OCI-LY3 (cell line): ENCODE measurements around the gene ANKRD55.
"Not testable (repeated sequence)": the region's sequence is repeated elsewhere in the genome, so short reads cannot be mapped to it uniquely, and the experiment has no call there.

Experiments used
- H2AFZ ChIP-seq: fragments of 200-600, 300-600 bp; shearing (Covaris generic); 2 replicates; pipeline ENCODE4 v1.6.0; 2014; ENCODE audit warnings: antibody characterized with exemption, low read depth, low read length
- H3K27ac ChIP-seq: fragments of 200-600, 300-600 bp; sonication (generic); 2 replicates; pipeline ENCODE4 v1.5.1; 2014; ENCODE audit warnings: mild to moderate bottlenecking, low read length, moderate library complexity, mixed read lengths
- H3K27me3 ChIP-seq: fragments of 200-600, 300-600 bp; sonication (generic); 2 replicates; pipeline ENCODE4 v1.6.1; 2014; ENCODE audit warnings: low read depth, low read length, mixed read lengths
- H3K36me3 ChIP-seq: fragments of 200-600, 300-600 bp; sonication (generic); replicated peaks from 2 replicates; pipeline ENCODE3; 2014; ENCODE audit warnings: low read depth, low read length, mixed read lengths
- H3K4me1 ChIP-seq: fragments of 300-600, 200-600 bp; sonication (generic); 2 replicates; pipeline ENCODE4 v1.6.1; 2014; ENCODE audit warnings: low read length, mixed read lengths
- H3K4me2 ChIP-seq: fragments of 200-600, 300-600 bp; sonication (generic); 2 replicates; pipeline ENCODE4 v1.6.1; 2014; ENCODE audit warnings: low read length, mixed read lengths
- H3K4me3 ChIP-seq: fragments of 300-600, 200-600 bp; sonication (generic); 2 replicates; pipeline ENCODE4 v1.5.1; 2014; ENCODE audit warnings: antibody characterized with exemption, mild to moderate bottlenecking, low read length, moderate library complexity
- H3K79me2 ChIP-seq: fragments of 300-600, 200-600 bp; shearing (Covaris generic); 2 replicates; pipeline ENCODE4 v1.6.1; 2014; ENCODE audit warnings: mild to moderate bottlenecking, low read length, mixed read lengths
- H3K9ac ChIP-seq: fragments of 300-600, 200-600 bp; shearing (Covaris generic); 2 replicates; pipeline ENCODE4 v1.6.0; 2014; ENCODE audit warnings: mild to moderate bottlenecking, low read length, moderate library complexity
- H3K9me3 ChIP-seq: fragments of 200-600, 300-600 bp; shearing (Covaris generic); 2 replicates; pipeline ENCODE4 v1.6.1; 2014; ENCODE audit warnings: low read length, mixed read lengths; ENCODE audit not compliant: insufficient read depth
- H4K20me1 ChIP-seq: fragments of 200-600, 300-600 bp; sonication (generic); 2 replicates; pipeline ENCODE4 v1.6.1; 2016; ENCODE audit warnings: low read length, mixed read lengths; ENCODE audit not compliant: insufficient read depth
- EZH2phosphoT487 ChIP-seq: fragments of 200-600 bp; shearing (Covaris generic); IDR thresholded peaks from 2 replicates; pipeline ENCODE4 v1.6.1; 2018; ENCODE audit warnings: antibody characterized with exemption, mixed run types, low read depth
- TF ChIP-seq, protein P1 (sequence below): fragments of 200-600, 300-600 bp; sonication (generic); IDR thresholded peaks from 2 replicates; pipeline ENCODE4 v1.5.1; 2014; ENCODE audit warnings: antibody characterized with exemption, low read length, low read depth

ANKRD55 gene

DNA sequence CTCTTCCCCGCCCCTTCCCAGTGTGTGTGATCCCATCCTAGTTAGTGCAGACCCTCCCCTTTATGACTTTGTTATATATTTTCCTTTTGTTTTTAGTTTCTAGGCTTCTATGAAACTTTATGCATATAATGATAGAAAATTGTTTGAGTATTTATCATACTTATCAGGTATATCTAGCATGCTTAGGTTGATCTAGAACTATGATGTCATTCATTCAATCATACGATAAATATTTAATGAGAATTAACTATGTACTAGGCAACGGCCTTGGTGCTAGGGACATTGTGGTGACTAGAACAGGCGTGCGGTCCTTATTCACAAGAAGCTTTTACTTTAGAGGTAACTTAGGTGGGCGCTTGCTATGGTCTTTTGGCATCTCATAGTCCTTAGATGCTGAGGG is 13.6 kb upstream of the ANKRD55 start:
- TF ChIP-seq, protein P1, sequence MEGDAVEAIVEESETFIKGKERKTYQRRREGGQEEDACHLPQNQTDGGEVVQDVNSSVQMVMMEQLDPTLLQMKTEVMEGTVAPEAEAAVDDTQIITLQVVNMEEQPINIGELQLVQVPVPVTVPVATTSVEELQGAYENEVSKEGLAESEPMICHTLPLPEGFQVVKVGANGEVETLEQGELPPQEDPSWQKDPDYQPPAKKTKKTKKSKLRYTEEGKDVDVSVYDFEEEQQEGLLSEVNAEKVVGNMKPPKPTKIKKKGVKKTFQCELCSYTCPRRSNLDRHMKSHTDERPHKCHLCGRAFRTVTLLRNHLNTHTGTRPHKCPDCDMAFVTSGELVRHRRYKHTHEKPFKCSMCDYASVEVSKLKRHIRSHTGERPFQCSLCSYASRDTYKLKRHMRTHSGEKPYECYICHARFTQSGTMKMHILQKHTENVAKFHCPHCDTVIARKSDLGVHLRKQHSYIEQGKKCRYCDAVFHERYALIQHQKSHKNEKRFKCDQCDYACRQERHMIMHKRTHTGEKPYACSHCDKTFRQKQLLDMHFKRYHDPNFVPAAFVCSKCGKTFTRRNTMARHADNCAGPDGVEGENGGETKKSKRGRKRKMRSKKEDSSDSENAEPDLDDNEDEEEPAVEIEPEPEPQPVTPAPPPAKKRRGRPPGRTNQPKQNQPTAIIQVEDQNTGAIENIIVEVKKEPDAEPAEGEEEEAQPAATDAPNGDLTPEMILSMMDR = no peak
- no peak for TF ChIP-seq EZH2phosphoT487
- no peak overlapping the region for H3K4me2 ChIP-seq
- H3K27me3 ChIP-seq = no peaks in the 10 kb centered on the region
- no peaks in the 10 kb centered on the region for H3K79me2 ChIP-seq
- H3K9ac ChIP-seq = no peak overlapping the region
- H3K36me3 ChIP-seq = no peaks in the 10 kb centered on the region
- H3K27ac ChIP-seq = no peak overlapping the region
- H3K4me3 ChIP-seq = no peak overlapping the region
- no peaks in the 10 kb centered on the region for H4K20me1 ChIP-seq
- no peaks in the 10 kb centered on the region for H3K9me3 ChIP-seq
- H3K4me1 ChIP-seq = no peaks in the 10 kb centered on the region
- no peak overlapping the region for H2AFZ ChIP-seq

DNA sequence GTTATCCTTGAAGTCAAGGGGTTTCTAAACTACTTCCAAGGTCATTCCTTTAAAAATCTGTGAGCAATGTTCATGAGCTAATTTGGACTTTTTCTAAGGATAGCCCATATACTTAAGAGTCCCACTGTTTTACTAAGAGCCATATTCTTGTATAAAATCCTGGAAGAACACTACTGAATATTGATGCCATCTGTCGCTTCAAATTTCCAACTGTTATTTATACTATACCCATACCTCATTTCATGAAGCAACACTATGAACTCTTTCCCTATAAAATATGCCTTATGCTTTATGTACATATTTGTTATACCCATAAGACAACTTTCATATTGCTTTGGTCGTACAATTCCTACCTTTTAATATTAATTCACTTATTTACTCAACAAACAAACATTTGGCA is 12.4 kb upstream of the ANKRD55 start:
- H3K27me3 ChIP-seq = no peaks in the 10 kb centered on the region
- H3K9ac ChIP-seq = no peak overlapping the region
- no peak overlapping the region for H3K4me3 ChIP-seq
- TF ChIP-seq EZH2phosphoT487 = no peak
- TF ChIP-seq, protein P1 = no peak
- H3K36me3 ChIP-seq = no peaks in the 10 kb centered on the region
- no peaks in the 10 kb centered on the region for H4K20me1 ChIP-seq
- no peak overlapping the region for H3K27ac ChIP-seq
- no peak overlapping the region for H2AFZ ChIP-seq
- H3K79me2 ChIP-seq = no peaks in the 10 kb centered on the region
- H3K9me3 ChIP-seq = no peaks in the 10 kb centered on the region
- no peaks in the 10 kb centered on the region for H3K4me1 ChIP-seq
- H3K4me2 ChIP-seq = no peak overlapping the region

DNA sequence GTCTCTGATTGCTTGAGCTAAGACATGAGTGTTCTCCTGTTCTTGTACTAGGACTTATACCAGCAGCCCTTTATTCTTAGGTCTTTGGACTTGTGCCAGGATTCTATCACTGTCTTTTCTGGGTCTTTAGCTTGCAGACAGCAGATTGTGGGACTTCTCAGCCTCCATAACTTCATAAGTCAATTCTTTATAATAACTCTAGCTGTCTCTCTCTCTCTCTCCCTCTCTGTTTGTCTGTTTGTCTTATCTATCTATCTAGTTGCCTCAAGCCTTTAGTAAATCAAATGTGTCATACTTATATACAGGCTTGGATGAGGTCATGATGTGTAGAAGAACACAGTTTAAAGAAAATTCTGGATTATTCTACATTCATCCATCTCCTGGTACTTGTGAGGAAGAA is 11.5 kb upstream of the ANKRD55 start:
- no peaks in the 10 kb centered on the region for H3K36me3 ChIP-seq
- no peak overlapping the region for H3K27ac ChIP-seq
- H3K27me3 ChIP-seq = no peaks in the 10 kb centered on the region
- H2AFZ ChIP-seq = no peak overlapping the region
- H3K9me3 ChIP-seq = no peaks in the 10 kb centered on the region
- no peak overlapping the region for H3K9ac ChIP-seq
- H3K4me2 ChIP-seq = no peak overlapping the region
- no peaks in the 10 kb centered on the region for H4K20me1 ChIP-seq
- no peaks in the 10 kb centered on the region for H3K4me1 ChIP-seq
- TF ChIP-seq, protein P1 = no peak
- TF ChIP-seq EZH2phosphoT487 = no peak
- H3K4me3 ChIP-seq = no peak overlapping the region
- no peaks in the 10 kb centered on the region for H3K79me2 ChIP-seq

DNA sequence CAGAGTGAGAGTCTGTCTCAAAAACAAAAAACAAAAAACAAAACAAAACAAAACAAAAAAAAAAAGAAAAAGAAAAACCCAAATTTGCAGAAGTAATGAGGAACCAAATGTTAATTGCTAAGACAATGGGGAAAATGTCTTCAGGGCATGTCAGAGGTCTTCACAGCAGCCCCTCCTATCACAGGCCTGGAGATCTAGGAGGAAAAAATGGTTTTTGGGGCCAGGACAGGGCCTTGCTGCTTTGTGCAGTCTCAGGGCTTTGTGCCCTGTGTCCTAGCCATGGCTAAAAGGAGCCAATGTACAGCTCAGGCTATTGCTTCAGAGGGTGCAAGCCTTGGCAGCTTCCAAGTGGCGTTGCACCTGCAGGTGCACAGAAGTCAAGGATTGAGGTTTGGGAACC is 9.1 kb upstream of the ANKRD55 start:
- H3K27ac ChIP-seq, H3K4me3 ChIP-seq, H2AFZ ChIP-seq, H4K20me1 ChIP-seq, H3K9me3 ChIP-seq, H3K27me3 ChIP-seq, H3K9ac ChIP-seq, H3K4me2 ChIP-seq, H3K4me1 ChIP-seq, H3K79me2 ChIP-seq, H3K36me3 ChIP-seq: not testable (repeated sequence)

DNA sequence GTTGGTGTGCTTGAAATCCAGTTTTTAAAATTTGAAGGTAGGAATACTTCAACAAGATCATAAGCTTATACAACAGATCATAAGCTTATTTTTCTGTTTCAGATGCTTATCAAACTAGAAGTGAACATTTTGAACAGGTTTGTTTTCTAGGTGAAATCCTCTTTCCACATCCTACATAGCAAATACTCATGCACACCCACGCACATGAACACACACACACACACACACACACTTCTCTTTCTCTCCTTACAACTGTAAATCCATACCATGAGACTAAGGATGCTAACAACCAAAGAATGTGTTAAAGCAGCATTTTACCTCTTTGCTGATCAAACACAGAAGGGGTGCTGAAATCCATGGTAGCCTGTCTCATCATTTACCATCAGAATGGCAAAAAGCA is 592 bp downstream of the ANKRD55 start:
- peaks cover 7% of the 10 kb centered on the region for H3K27me3 ChIP-seq
- no peak overlapping the region for H3K4me3 ChIP-seq
- H3K9me3 ChIP-seq = no peaks in the 10 kb centered on the region
- H3K79me2 ChIP-seq = no peaks in the 10 kb centered on the region
- no peak overlapping the region for H3K27ac ChIP-seq
- no peak overlapping the region for H2AFZ ChIP-seq
- no peaks in the 10 kb centered on the region for H3K36me3 ChIP-seq
- H3K9ac ChIP-seq = no peak overlapping the region
- H3K4me2 ChIP-seq = no peak overlapping the region
- H4K20me1 ChIP-seq = no peaks in the 10 kb centered on the region
- no peaks in the 10 kb centered on the region for H3K4me1 ChIP-seq
- TF ChIP-seq, protein P1 = no peak
- no peak for TF ChIP-seq EZH2phosphoT487
